ENCODE measurements around the gene RIMS4. TPM values are rescaled to one million over a fixed set of nuclear protein-coding genes. Genes with fewer than 3 reads are reported as not detected.

Gene RIMS4
- total and polyA plus RNA-seq, 2 of the 13 experiments (the other 11 are each of a cell fraction or from before 2014, with no cell fraction given): 0.01 to 0.07 TPM

GRCh38 chr20:44780226-44780625 lies 30.1 kb downstream of the RIMS4 start (continued):
- 0 out of 2 replicates have a peak, but pooled peaks have one; percentile 32 for TF ChIP-seq ZNF280D (CRISPR knock-in tag; IDR thresholded peaks at IDR 0.05)
- peak; percentile 37; the same call in 1 of the 2 replicates for TF ChIP-seq FOXA3 (CRISPR knock-in tag; IDR thresholded peaks at IDR 0.05)
- no peak for TF ChIP-seq FLYWCH1 (CRISPR knock-in tag; IDR thresholded peaks at IDR 0.05)
- peak; percentile 36; the same call in 1 of the 2 replicates for TF ChIP-seq ETV5 (CRISPR knock-in tag; IDR thresholded peaks at IDR 0.05; ENCODE audit: borderline replicate concordance)
- peak; percentile 59 for TF ChIP-seq PATZ1 (CRISPR knock-in tag; IDR thresholded peaks at IDR 0.05)
- peak; percentile 30; the same call in 1 of the 2 replicates for TF ChIP-seq ZNF605 (CRISPR knock-in tag; IDR thresholded peaks at IDR 0.05)
- 0 out of 2 replicates have a peak, but pooled peaks have one; percentile 75 for TF ChIP-seq ZNF530 (CRISPR knock-in tag; IDR thresholded peaks at IDR 0.05; ENCODE audit: low read depth)
- no peak for TF ChIP-seq GTF2F1 (IDR thresholded peaks at IDR 0.05; ENCODE audit: low read length)
- 0 out of 2 replicates have a peak, but pooled peaks have one; percentile 36 for TF ChIP-seq ZNF224 (CRISPR knock-in tag; IDR thresholded peaks at IDR 0.05)
- TF ChIP-seq CBX2 (IDR thresholded peaks at IDR 0.05; ENCODE audit: low read depth, low read length): no peak
- TF ChIP-seq CBX2 (CRISPR knock-in tag; IDR thresholded peaks at IDR 0.05; ENCODE audit: low read depth): no peak
- TF ChIP-seq NFATC3 (CRISPR knock-in tag; IDR thresholded peaks at IDR 0.05): no peak
- no peak for TF ChIP-seq ZMAT5 (CRISPR knock-in tag; IDR thresholded peaks at IDR 0.05; ENCODE audit: borderline replicate concordance, low read depth)
- no peak for TF ChIP-seq KDM5A (IDR thresholded peaks at IDR 0.05; ENCODE audit: borderline replicate concordance, low read length)
- TF ChIP-seq SNAPC5 (CRISPR knock-in tag; IDR thresholded peaks at IDR 0.05; ENCODE audit: borderline replicate concordance): no peak
- TF ChIP-seq PRDM4 (CRISPR knock-in tag; IDR thresholded peaks at IDR 0.05; ENCODE audit: borderline replicate concordance): peak; percentile 91; the same call in 1 of the 2 replicates
- TF ChIP-seq ARID5B (CRISPR knock-in tag; IDR thresholded peaks at IDR 0.05): peak; percentile 52; the same call in 1 of the 2 replicates
- peak; percentile 73; the same call in 1 of the 2 replicates for TF ChIP-seq MXD4 (CRISPR knock-in tag; IDR thresholded peaks at IDR 0.05)
